ENCODE measurements around the gene TCFL5. TPM values are rescaled to one million over a fixed set of nuclear protein-coding genes. Genes with fewer than 3 reads are reported as not detected.

The TCFL5 gene
- total and polyA plus RNA-seq, 2 donors (not counting 3 experiments of a cell fraction or from before 2014, with no cell fraction given): 4.4 to 11.1 TPM

DNA sequence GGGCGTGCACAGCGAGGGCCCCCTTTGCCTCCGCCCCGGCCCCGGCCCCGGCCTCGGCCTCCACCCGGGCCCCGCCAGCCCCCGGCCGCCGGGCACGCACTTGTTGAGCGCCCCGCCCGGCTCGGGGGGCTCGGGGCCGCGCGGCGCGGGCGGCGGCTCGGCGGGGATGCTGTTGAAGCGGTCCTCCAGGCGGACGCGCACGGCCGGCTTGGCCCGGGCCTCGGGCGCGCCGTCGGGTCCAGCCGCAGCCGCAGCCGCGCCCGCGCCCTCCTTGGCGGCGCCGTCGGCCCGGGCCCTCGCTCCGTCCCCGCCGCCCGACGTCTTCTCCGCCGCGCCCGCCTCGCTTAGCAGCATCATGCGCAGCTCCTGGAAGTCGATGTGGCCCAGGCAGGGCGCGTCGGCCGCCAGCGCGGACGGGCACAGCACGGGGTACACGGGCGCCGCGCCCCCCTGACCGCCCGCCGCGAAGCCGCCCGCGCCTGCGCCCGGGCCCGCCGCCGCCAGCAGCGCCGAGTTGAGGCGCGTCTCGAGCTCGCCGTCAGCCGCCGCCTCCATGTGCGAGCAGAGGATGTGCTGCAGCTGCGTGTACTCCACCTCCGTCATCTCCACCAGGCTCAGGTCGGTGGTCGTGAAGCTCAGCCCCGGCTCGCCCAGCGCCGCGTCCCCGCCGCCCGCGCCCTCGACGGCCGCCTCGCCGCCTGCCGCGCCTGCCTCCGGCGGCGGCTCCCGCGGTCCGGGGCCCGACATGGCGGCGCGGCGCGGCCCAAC, 514 bp downstream of the TCFL5 start:
- dilution Hi-C loops (cut with MboI; ENCODE audit: extremely low pct_ligation_motif_present, low sequenced_read_pairs) (no loop called here), intact Hi-C loops (cut with micrococcal nuclease) (no loop called here)
- Histone ChIP-seq H2AFZ (ENCODE audit: low read depth, low read length) (peak overlapping the region; percentile 83), H3K27ac (ENCODE audit: insufficient read depth, low read depth, low read length) (no peak overlapping the region), H3K79me2 (ENCODE audit: control insufficient read depth, insufficient read depth, low read length) (peaks cover 16% of the 10 kb centered on the region), H4K20me1 (replicated peaks; ENCODE audit: control insufficient read depth, extremely low read depth, insufficient read depth, low read length) (no peaks in the 10 kb centered on the region), H3K9ac (replicated peaks; ENCODE audit: extremely low read depth, insufficient read depth, low read length) (peak overlapping the region; percentile 19), H3K4me1 (ENCODE audit: control insufficient read depth, extremely low read depth, insufficient read depth, low read length) (peaks cover 10% of the 10 kb centered on the region), H3K36me3 (ENCODE audit: control insufficient read depth in 2 of 2, extremely low read depth in 1 of 2, insufficient read depth in 2 of 2, low read length in 2 of 2) (peaks cover 0 to 7% of the 10 kb centered on the region in 2 experiments), H3K4me3 (replicated peaks in 1 of 3; ENCODE audit: insufficient read depth in 1 of 3, low read depth in 1 of 3, low read length in 3 of 3) (peak overlapping the region; percentile 38 to 64 (median 56)), H3K27me3 (ENCODE audit: control insufficient read depth in 2 of 2, insufficient read depth in 2 of 2, low read length in 2 of 2) (peaks cover 0 to 3% of the 10 kb centered on the region in 2 experiments), H3K9me3 (replicated peaks; ENCODE audit: control insufficient read depth, insufficient read depth, low read length) (no peaks in the 10 kb centered on the region), H3K4me2 (ENCODE audit: insufficient read depth, low read length) (peak overlapping the region; percentile 70), H3K9me1 (replicated peaks; ENCODE audit: control insufficient read depth, extremely low read depth, insufficient read depth, low read length) (no peaks in the 10 kb centered on the region)
- no peak for DNase-seq (ENCODE audit: low read depth, low spot score)
- CTCF ChIA-PET: interaction anchor here (1.0 to 1.6 kb wide), 7 partner anchors 10 to 148 kb away, joined by 3 to 9 read pairs (median 4); no protein-coding TSS in a partner anchor
- POLR2A ChIA-PET: no interaction called here
- TF ChIP-seq, protein P1, sequence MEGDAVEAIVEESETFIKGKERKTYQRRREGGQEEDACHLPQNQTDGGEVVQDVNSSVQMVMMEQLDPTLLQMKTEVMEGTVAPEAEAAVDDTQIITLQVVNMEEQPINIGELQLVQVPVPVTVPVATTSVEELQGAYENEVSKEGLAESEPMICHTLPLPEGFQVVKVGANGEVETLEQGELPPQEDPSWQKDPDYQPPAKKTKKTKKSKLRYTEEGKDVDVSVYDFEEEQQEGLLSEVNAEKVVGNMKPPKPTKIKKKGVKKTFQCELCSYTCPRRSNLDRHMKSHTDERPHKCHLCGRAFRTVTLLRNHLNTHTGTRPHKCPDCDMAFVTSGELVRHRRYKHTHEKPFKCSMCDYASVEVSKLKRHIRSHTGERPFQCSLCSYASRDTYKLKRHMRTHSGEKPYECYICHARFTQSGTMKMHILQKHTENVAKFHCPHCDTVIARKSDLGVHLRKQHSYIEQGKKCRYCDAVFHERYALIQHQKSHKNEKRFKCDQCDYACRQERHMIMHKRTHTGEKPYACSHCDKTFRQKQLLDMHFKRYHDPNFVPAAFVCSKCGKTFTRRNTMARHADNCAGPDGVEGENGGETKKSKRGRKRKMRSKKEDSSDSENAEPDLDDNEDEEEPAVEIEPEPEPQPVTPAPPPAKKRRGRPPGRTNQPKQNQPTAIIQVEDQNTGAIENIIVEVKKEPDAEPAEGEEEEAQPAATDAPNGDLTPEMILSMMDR (IDR thresholded peaks at IDR 0.05; ENCODE audit: extremely low read depth in 1 of 2, insufficient read depth in 1 of 2, low read depth in 1 of 2, low read length in 2 of 2): no peak
- TF ChIP-seq MAX (IDR thresholded peaks at IDR 0.05; ENCODE audit: insufficient read depth, insufficient read length) (no peak), POLR2AphosphoS5 (IDR thresholded peaks at IDR 0.05; ENCODE audit: insufficient read depth, low read depth, low read length) (peak; percentile 2), MYC (IDR thresholded peaks at IDR 0.05; ENCODE audit: low read depth, low read length) (no peak), GATA2 (IDR thresholded peaks at IDR 0.05; ENCODE audit: insufficient read depth, insufficient read length, low read depth, low read length) (no peak)
- no peak for FAIRE-seq
- no TSS peak for BruUV-seq (replicated peaks)

Measured in endothelial cell of umbilical vein (primary cell).